HepG2 (cell line): ENCODE results near the gene PAIP1. TPM values are rescaled to one million over a fixed set of nuclear protein-coding genes. Genes with fewer than 3 reads are reported as not detected.
A peak's percentile ranks its signal among the peaks of the same experiment; 100 is the strongest.

Source experiments
- IKZF4 ChIP-seq: sonication (generic); formaldehyde crosslinking; IDR thresholded peaks from 2 replicates; pipeline ENCODE4 v1.5.1; 2020; ENCODE audit warnings: borderline replicate concordance, mild to moderate bottlenecking, low read depth, missing genetic modification reagents; ENCODE audit errors: not compliant biosample characterization
- IKZF5 ChIP-seq: IDR thresholded peaks from 2 replicates; pipeline ENCODE4 v1.6.1; 2018; ENCODE audit warnings: missing genetic modification reagents, mild to moderate bottlenecking, missing compliant biosample characterization
- PHF8 ChIP-seq: sonication (generic); formaldehyde crosslinking; IDR thresholded peaks from 2 replicates; pipeline ENCODE4 v1.5.0; 2020; ENCODE audit warnings: missing genetic modification reagents
- RBFOX2 ChIP-seq: fragments of 200-400 bp; formaldehyde crosslinking; IDR thresholded peaks from 2 replicates; pipeline ENCODE4 v1.6.1; 2017; ENCODE audit warnings: low read depth, mild to moderate bottlenecking, low read length
- TAF15 ChIP-seq: fragments of 200-400 bp; formaldehyde crosslinking; IDR thresholded peaks from one replicate; pipeline ENCODE4 v1.6.1; 2018; ENCODE audit warnings: mild to moderate bottlenecking, low read depth, low read length; ENCODE audit not compliant: poor library complexity, severe bottlenecking
- U2AF2 ChIP-seq: fragments of 200-400 bp; formaldehyde crosslinking; IDR thresholded peaks from 2 replicates; pipeline ENCODE4 v1.6.1; 2017; ENCODE audit warnings: low read depth, mild to moderate bottlenecking, low read length
- ZBTB14 ChIP-seq: sonication (generic); formaldehyde crosslinking; IDR thresholded peaks from 2 replicates; pipeline ENCODE4 v1.4.0; 2020; ENCODE audit warnings: missing genetic modification reagents
- ZEB1 ChIP-seq: IDR thresholded peaks from 2 replicates; pipeline ENCODE4 v1.6.1; 2012; ENCODE audit warnings: mild to moderate bottlenecking, low read depth, inconsistent platforms; ENCODE audit not compliant: insufficient replicate concordance
- ZFX ChIP-seq: sonication (generic); formaldehyde crosslinking; IDR thresholded peaks from 2 replicates; pipeline ENCODE4 v1.4.0; 2020; ENCODE audit warnings: mild to moderate bottlenecking, low read depth, missing genetic modification reagents, moderate library complexity
- ZMYM4 ChIP-seq: sonication (generic); formaldehyde crosslinking; IDR thresholded peaks from 2 replicates; pipeline ENCODE4 v1.8.1; 2023; ENCODE audit warnings: mild to moderate bottlenecking, missing genetic modification reagents
- ZNF142 ChIP-seq: sonication (generic); formaldehyde crosslinking; IDR thresholded peaks from 2 replicates; pipeline ENCODE4 v1.4.0; 2020; ENCODE audit warnings: missing genetic modification reagents
- ZNF225 ChIP-seq: sonication (generic); formaldehyde crosslinking; IDR thresholded peaks from 2 replicates; pipeline ENCODE4 v1.4.0; 2020; ENCODE audit warnings: mild to moderate bottlenecking, missing genetic modification reagents
- ZNF234 ChIP-seq: sonication (generic); formaldehyde crosslinking; conservative IDR thresholded peaks from 2 replicates; pipeline ENCODE4 v1.5.1; 2020; ENCODE audit warnings: mild to moderate bottlenecking, missing genetic modification reagents
- ZNF44 ChIP-seq: sonication (generic); formaldehyde crosslinking; IDR thresholded peaks from 2 replicates; pipeline ENCODE4 v1.5.1; 2020; ENCODE audit warnings: mild to moderate bottlenecking, missing genetic modification reagents
- ZNF576 ChIP-seq: sonication (generic); formaldehyde crosslinking; IDR thresholded peaks from 2 replicates; pipeline ENCODE4 v1.4.0; 2020; ENCODE audit warnings: mild to moderate bottlenecking, missing genetic modification reagents
- ZNF672 ChIP-seq: sonication (generic); formaldehyde crosslinking; IDR thresholded peaks from 2 replicates; pipeline ENCODE4 v1.8.1; 2022; ENCODE audit warnings: missing genetic modification reagents
- ZNF777 ChIP-seq: sonication (generic); formaldehyde crosslinking; IDR thresholded peaks from 2 replicates; pipeline ENCODE4 v1.4.0; 2020; ENCODE audit warnings: missing genetic modification reagents
- ZSCAN31 ChIP-seq: sonication (generic); formaldehyde crosslinking; IDR thresholded peaks from 2 replicates; pipeline ENCODE4 v1.5.0; 2020; ENCODE audit warnings: low read depth, mild to moderate bottlenecking, missing genetic modification reagents
- polyA plus RNA-seq, 8 experiments: library from polyadenylated mRNA; depleted of rRNA in 3 of 8; stranded (reverse) in 7 of 8; unstranded in 1 of 8; fragments of >200 nt; fragmentation: Illumina TruSeq in 4 of 8; extraction: Trizol in 4 of 8; gene quantifications; 2 replicates each; pipeline versions ENCODE4 v1.2.1 to v1.2.3, GENCODE V29; 2011 to 2016; ENCODE audit warnings: low read depth in 4 of 8, missing spikeins in 1 of 8, mixed read lengths in 1 of 8; ENCODE audit not compliant: insufficient read depth in 1 of 8
- total RNA-seq, 5 experiments: library from RNA; depleted of rRNA; stranded (reverse); fragments of >200 nt; fragmentation: Illumina TruSeq; extraction: Trizol; gene quantifications; 2 replicates each; pipeline ENCODE4 v1.2.3, GENCODE V29; 2016; ENCODE audit warnings: low read depth in 1 of 5
- TF ChIP-seq, protein P1 (sequence below): IDR thresholded peaks from 2 replicates; pipeline ENCODE4 v1.6.1; 2016; ENCODE audit warnings: low read depth, borderline replicate concordance

PAIP1 gene
- total and polyA plus RNA-seq, 2 of the 13 experiments (the other 11 are each of a cell fraction or from before 2014, with no cell fraction given) = 96.6 to 116 TPM

- TF ChIP-seq ZNF576 (CRISPR knock-in tag) = no peak
- TF ChIP-seq IKZF5 = no peak
- TF ChIP-seq ZNF142 = peak; percentile 77; the same call in 1 of the 2 replicates
- TF ChIP-seq ZNF672 (CRISPR knock-in tag) = no peak
- TF ChIP-seq ZNF225 (CRISPR knock-in tag) = no peak; the same call in 1 of the 2 replicates
- peak; percentile 28; the same call in 1 of the 2 replicates for TF ChIP-seq ZNF44 (CRISPR knock-in tag)
- no peak for TF ChIP-seq IKZF4
- peak; percentile 81 for TF ChIP-seq RBFOX2
- peak; percentile 82 for TF ChIP-seq ZFX (CRISPR knock-in tag)
- peak; percentile 43 for TF ChIP-seq ZEB1
- TF ChIP-seq, protein P1, sequence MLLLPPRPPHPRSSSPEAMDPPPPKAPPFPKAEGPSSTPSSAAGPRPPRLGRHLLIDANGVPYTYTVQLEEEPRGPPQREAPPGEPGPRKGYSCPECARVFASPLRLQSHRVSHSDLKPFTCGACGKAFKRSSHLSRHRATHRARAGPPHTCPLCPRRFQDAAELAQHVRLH = 0 out of 2 replicates have a peak, but pooled peaks have one; percentile 57
- no peak for TF ChIP-seq U2AF2
- peak; percentile 75 for TF ChIP-seq ZSCAN31 (CRISPR knock-in tag)
- TF ChIP-seq ZNF234 = no peak
- TF ChIP-seq TAF15 = no peak
- TF ChIP-seq ZBTB14 (CRISPR knock-in tag) = peak; percentile 75
- TF ChIP-seq PHF8 = peak; percentile 85
- peak; percentile 67; the same call in 1 of the 2 replicates for TF ChIP-seq ZMYM4 (CRISPR knock-in tag)
- peak; percentile 81 for TF ChIP-seq ZNF777
Measured at GRCh38 chr5:43602461-43603343, 45.8 kb upstream of the PAIP1 start, which contains the start of gene NNT (continued).
